SK-N-SH treated with all-trans-retinoic acid at 6 μM for 48 hours (cell line): Measurements from ENCODE around the gene USP5.

Source experiments
- ATAC-seq: fragments of 200-7000 bp; cut with Tn5 transposase; 3 replicates; pipeline ENCODE4 v1.9.1; 2020; ENCODE audit warnings: mild to moderate bottlenecking, moderate library complexity
- CREB5 ChIP-seq: fragments of 250-450 bp; sonication (Bioruptor Pico); IDR thresholded peaks from 2 replicates; pipeline ENCODE4 v1.5.1; 2020; ENCODE audit warnings: low read depth, mild to moderate bottlenecking, moderate library complexity
- CSDC2 ChIP-seq: fragments of 250-450 bp; sonication (Bioruptor Pico); IDR thresholded peaks from 2 replicates; pipeline ENCODE4 v1.5.0; 2020; ENCODE audit warnings: mild to moderate bottlenecking, moderate library complexity
- CSRNP3 ChIP-seq: fragments of 250-450 bp; sonication (Bioruptor Pico); IDR thresholded peaks from 2 replicates; pipeline ENCODE4 v1.5.1; 2021; ENCODE audit warnings: mild to moderate bottlenecking, moderate library complexity
- ESRRG ChIP-seq: fragments of 250-450 bp; sonication (Bioruptor Pico); IDR thresholded peaks from 2 replicates; pipeline ENCODE4 v1.6.1; 2021; ENCODE audit warnings: mild to moderate bottlenecking
- GLIS3 ChIP-seq: fragments of 250-450 bp; sonication (Bioruptor Pico); IDR thresholded peaks from 2 replicates; pipeline ENCODE4 v1.5.0; 2020; ENCODE audit warnings: mild to moderate bottlenecking, moderate library complexity
- OSR1 ChIP-seq: fragments of 250-450 bp; sonication (Bioruptor Pico); IDR thresholded peaks from 2 replicates; pipeline ENCODE4 v1.8.0; 2022; ENCODE audit warnings: moderate library complexity, mild to moderate bottlenecking, inconsistent platforms
- POU6F1 ChIP-seq: fragments of 250-450 bp; sonication (Bioruptor Pico); IDR thresholded peaks from 2 replicates; pipeline ENCODE4 v1.8.0; 2021; ENCODE audit warnings: low read depth, mild to moderate bottlenecking, moderate library complexity, borderline replicate concordance
- TCF4 ChIP-seq: fragments of 250-450 bp; sonication (Bioruptor Pico); IDR thresholded peaks from 2 replicates; pipeline ENCODE4 v1.8.0; 2021; ENCODE audit warnings: mild to moderate bottlenecking, moderate library complexity, borderline replicate concordance
- TSHZ2 ChIP-seq: fragments of 250-450 bp; sonication (Bioruptor Pico); IDR thresholded peaks from 2 replicates; pipeline ENCODE4 v1.5.0; 2020; ENCODE audit warnings: mild to moderate bottlenecking, moderate library complexity
- ZFP3 ChIP-seq: fragments of 250-450 bp; sonication (Bioruptor Pico); IDR thresholded peaks from 2 replicates; pipeline ENCODE4 v1.5.0; 2020; ENCODE audit warnings: mild to moderate bottlenecking, moderate library complexity
- ZFP30 ChIP-seq: fragments of 450-650 bp; formaldehyde crosslinking; IDR thresholded peaks from 2 replicates; pipeline ENCODE4 v1.5.0; 2022; ENCODE audit warnings: mild to moderate bottlenecking, moderate library complexity
- ZNF8 ChIP-seq: fragments of 450-650 bp; formaldehyde crosslinking; IDR thresholded peaks from 2 replicates; pipeline ENCODE4 v1.5.0; 2020; ENCODE audit warnings: mild to moderate bottlenecking, moderate library complexity

Gene USP5

GRCh38 chr12:6915789-6916285 is 63.9 kb downstream of the USP5 start:
- ATAC-seq = no peak
- TF ChIP-seq CREB5 (CRISPR knock-in tag) (no peak), TSHZ2 (no peak), ZFP3 (no peak), OSR1 (CRISPR knock-in tag) (no peak), CSDC2 (CRISPR knock-in tag) (no peak), TCF4 (CRISPR knock-in tag) (no peak), ESRRG (no peak), GLIS3 (CRISPR knock-in tag) (no peak), POU6F1 (CRISPR knock-in tag) (no peak), ZFP30 (CRISPR knock-in tag) (no peak), ZNF8 (CRISPR knock-in tag) (no peak), CSRNP3 (CRISPR knock-in tag) (no peak)
